Loucy (cell line): ENCODE results near the gene HPCAL4.

Experiments used
- EZH2phosphoT487 ChIP-seq: fragments of 200-600 bp; IDR thresholded peaks from 2 replicates; pipeline ENCODE4 v1.6.1; 2018; ENCODE audit warnings: antibody characterized with exemption, mild to moderate bottlenecking, moderate library complexity, borderline replicate concordance
- TF ChIP-seq, protein P1 (sequence below): fragments of 200-600 bp; sonication (generic); conservative IDR thresholded peaks from 2 replicates; pipeline ENCODE4 v1.5.1; 2014; ENCODE audit warnings: mild to moderate bottlenecking, antibody characterized with exemption, low read length

DNA sequence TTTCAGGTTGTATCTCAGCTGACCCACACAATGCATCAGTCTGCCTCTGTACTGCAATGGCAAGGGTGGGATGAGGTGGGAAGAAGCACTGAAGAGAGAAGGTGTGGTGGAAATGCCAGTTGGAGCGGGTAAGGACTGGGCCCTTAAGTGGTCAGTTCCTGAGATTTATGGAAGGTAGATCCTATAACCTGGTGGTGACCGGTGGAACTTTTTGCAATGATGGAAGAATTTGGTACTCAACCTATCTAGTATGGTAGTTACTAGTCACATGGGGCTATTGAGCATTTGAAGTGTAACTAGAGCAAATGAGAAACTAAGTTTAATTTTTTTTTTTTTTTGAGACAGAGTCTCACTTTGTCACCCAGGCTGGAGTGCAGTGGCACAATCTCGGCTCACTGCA lies 8.2 kb upstream of the HPCAL4 start:
- TF ChIP-seq, protein P1, sequence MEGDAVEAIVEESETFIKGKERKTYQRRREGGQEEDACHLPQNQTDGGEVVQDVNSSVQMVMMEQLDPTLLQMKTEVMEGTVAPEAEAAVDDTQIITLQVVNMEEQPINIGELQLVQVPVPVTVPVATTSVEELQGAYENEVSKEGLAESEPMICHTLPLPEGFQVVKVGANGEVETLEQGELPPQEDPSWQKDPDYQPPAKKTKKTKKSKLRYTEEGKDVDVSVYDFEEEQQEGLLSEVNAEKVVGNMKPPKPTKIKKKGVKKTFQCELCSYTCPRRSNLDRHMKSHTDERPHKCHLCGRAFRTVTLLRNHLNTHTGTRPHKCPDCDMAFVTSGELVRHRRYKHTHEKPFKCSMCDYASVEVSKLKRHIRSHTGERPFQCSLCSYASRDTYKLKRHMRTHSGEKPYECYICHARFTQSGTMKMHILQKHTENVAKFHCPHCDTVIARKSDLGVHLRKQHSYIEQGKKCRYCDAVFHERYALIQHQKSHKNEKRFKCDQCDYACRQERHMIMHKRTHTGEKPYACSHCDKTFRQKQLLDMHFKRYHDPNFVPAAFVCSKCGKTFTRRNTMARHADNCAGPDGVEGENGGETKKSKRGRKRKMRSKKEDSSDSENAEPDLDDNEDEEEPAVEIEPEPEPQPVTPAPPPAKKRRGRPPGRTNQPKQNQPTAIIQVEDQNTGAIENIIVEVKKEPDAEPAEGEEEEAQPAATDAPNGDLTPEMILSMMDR, result no peak
- no peak for TF ChIP-seq EZH2phosphoT487
